ENCODE results near the gene HSPA14. TPM values are rescaled to one million over a fixed set of nuclear protein-coding genes. Genes with fewer than 3 reads are reported as not detected.

The HSPA14 gene
- total RNA-seq, 2 donors from 2014 or later = 6.7 to 11.5 TPM

- Histone ChIP-seq H3K4me1 (replicated peaks) (no peaks in the 10 kb centered on the region), H3K9me3 (no peaks in the 10 kb centered on the region), H3K27ac (no peak overlapping the region), H3K36me3 (peaks cover 10% of the 10 kb centered on the region in 2 donors), H3K27me3 (replicated peaks; ENCODE audit: insufficient read depth) (no peaks in the 10 kb centered on the region), H3K4me3 (no peak overlapping the region)
- 95% methylated on average over 15 of the region's 15 CpGs for WGBS
- TF ChIP-seq CTCF (IDR thresholded peaks at IDR 0.05) (no peak), POLR2A (IDR thresholded peaks at IDR 0.05) (no peak), POLR2AphosphoS5 (IDR thresholded peaks at IDR 0.05) (no peak)
- DNase-seq (ENCODE audit: low spot score) = no peak
- intact Hi-C loops (cut with DNase I) = no loop called here
These were observed 5.4 kb downstream of the HSPA14 start for GRCh38 chr10:14843327-14843988.

GRCh38 chr10:14844948-14845347 is 6.8 kb downstream of the HSPA14 start:
- 60% methylated on average over 2 of the region's 2 CpGs for WGBS
- Histone ChIP-seq H3K27me3 (replicated peaks; ENCODE audit: insufficient read depth) (no peaks in the 10 kb centered on the region), H3K9me3 (no peaks in the 10 kb centered on the region), H3K27ac (no peak overlapping the region), H3K4me1 (replicated peaks) (no peaks in the 10 kb centered on the region), H3K4me3 (no peak overlapping the region), H3K36me3 (peaks cover 10% of the 10 kb centered on the region in 2 donors)
- intact Hi-C loops (cut with DNase I) = no loop called here
- DNase-seq (ENCODE audit: low spot score) = no peak
- TF ChIP-seq POLR2AphosphoS5 (IDR thresholded peaks at IDR 0.05) (no peak), POLR2A (IDR thresholded peaks at IDR 0.05) (no peak), CTCF (IDR thresholded peaks at IDR 0.05) (no peak)

GRCh38 chr10:14852236-14852635 is 14.1 kb downstream of the HSPA14 start:
- TF ChIP-seq POLR2AphosphoS5 (IDR thresholded peaks at IDR 0.05) (no peak), POLR2A (IDR thresholded peaks at IDR 0.05) (no peak), CTCF (IDR thresholded peaks at IDR 0.05) (no peak)
- H3K9me3 ChIP-seq = no peaks in the 10 kb centered on the region
- H3K4me1 ChIP-seq (replicated peaks) = no peaks in the 10 kb centered on the region
- H3K4me3 ChIP-seq = no peak overlapping the region
- no peak overlapping the region for H3K27ac ChIP-seq
- no peak for DNase-seq (ENCODE audit: low spot score)
- H3K36me3 ChIP-seq = no peaks in the 10 kb centered on the region
- 78% methylated on average over 3 of the region's 3 CpGs for WGBS
- H3K27me3 ChIP-seq (replicated peaks; ENCODE audit: insufficient read depth) = no peaks in the 10 kb centered on the region
- intact Hi-C loops (cut with DNase I) = no loop called here

- no peak for DNase-seq (ENCODE audit: low spot score)
- Histone ChIP-seq H3K9me3 (no peaks in the 10 kb centered on the region), H3K4me1 (replicated peaks) (no peaks in the 10 kb centered on the region), H3K27ac (no peak overlapping the region), H3K36me3 (no peaks in the 10 kb centered on the region), H3K4me3 (no peak overlapping the region), H3K27me3 (replicated peaks; ENCODE audit: insufficient read depth) (no peaks in the 10 kb centered on the region)
- intact Hi-C loops (cut with DNase I) = no loop called here
- TF ChIP-seq POLR2AphosphoS5 (IDR thresholded peaks at IDR 0.05) = no peak
- no peak for TF ChIP-seq CTCF (IDR thresholded peaks at IDR 0.05)
- TF ChIP-seq POLR2A (IDR thresholded peaks at IDR 0.05) = no peak
- WGBS = 85% methylated on average over 1 of the region's 1 CpG
These were observed 17.3 kb downstream of the HSPA14 start for GRCh38 chr10:14855453-14855852.

- H3K27ac ChIP-seq = no peak overlapping the region
- no peaks in the 10 kb centered on the region for H3K36me3 ChIP-seq
- no peaks in the 10 kb centered on the region for H3K9me3 ChIP-seq
- WGBS = 91% methylated on average over 6 of the region's 6 CpGs
- no peaks in the 10 kb centered on the region for H3K4me1 ChIP-seq (replicated peaks)
- H3K4me3 ChIP-seq = no peak overlapping the region
- H3K27me3 ChIP-seq (replicated peaks; ENCODE audit: insufficient read depth) = no peaks in the 10 kb centered on the region
- DNase-seq (ENCODE audit: low spot score) = no peak
- intact Hi-C loops (cut with DNase I) = no loop called here
- TF ChIP-seq CTCF (IDR thresholded peaks at IDR 0.05) (no peak), POLR2A (IDR thresholded peaks at IDR 0.05) (no peak), POLR2AphosphoS5 (IDR thresholded peaks at IDR 0.05) (no peak)
These were observed 20.3 kb downstream of the HSPA14 start for GRCh38 chr10:14858338-14858960.
